DOHH2 (cell line): ENCODE results near the gene LANCL2.

Experiments
- EZH2phosphoT487 ChIP-seq: fragments of 200-600 bp; sonication (generic); IDR thresholded peaks from 2 replicates; pipeline ENCODE4 v1.6.1; 2017; ENCODE audit warnings: borderline replicate concordance, mild to moderate bottlenecking, antibody characterized with exemption, low read length, moderate library complexity, mixed read lengths
- TF ChIP-seq, protein P1 (sequence below): fragments of 200-600 bp; sonication (generic); IDR thresholded peaks from one replicate; pipeline ENCODE4 v1.5.1; 2014; ENCODE audit warnings: antibody characterized with exemption, mild to moderate bottlenecking, low read depth, low read length; ENCODE audit not compliant: poor library complexity, severe bottlenecking

DNA sequence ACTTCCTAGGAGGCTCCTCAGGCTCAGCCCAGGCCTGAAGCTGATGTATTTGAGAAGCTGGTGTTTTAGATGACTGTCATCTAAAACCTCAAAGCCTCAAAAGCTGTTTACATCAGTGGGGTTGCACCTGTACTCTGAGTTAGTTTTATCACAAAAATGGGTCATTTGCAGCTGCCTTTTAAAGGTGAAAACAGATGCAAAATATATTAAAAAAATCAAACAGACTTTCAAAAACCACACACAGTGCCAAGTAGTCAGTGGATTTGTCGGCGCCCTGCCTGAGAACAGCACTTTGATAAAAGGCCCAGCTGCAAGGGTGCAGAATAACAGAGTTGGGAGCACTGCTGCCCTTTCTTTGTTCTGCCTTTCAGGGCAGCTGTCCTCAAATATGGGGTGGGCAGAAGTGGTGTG, 104.1 kb downstream of the LANCL2 start:
- TF ChIP-seq, protein P1, sequence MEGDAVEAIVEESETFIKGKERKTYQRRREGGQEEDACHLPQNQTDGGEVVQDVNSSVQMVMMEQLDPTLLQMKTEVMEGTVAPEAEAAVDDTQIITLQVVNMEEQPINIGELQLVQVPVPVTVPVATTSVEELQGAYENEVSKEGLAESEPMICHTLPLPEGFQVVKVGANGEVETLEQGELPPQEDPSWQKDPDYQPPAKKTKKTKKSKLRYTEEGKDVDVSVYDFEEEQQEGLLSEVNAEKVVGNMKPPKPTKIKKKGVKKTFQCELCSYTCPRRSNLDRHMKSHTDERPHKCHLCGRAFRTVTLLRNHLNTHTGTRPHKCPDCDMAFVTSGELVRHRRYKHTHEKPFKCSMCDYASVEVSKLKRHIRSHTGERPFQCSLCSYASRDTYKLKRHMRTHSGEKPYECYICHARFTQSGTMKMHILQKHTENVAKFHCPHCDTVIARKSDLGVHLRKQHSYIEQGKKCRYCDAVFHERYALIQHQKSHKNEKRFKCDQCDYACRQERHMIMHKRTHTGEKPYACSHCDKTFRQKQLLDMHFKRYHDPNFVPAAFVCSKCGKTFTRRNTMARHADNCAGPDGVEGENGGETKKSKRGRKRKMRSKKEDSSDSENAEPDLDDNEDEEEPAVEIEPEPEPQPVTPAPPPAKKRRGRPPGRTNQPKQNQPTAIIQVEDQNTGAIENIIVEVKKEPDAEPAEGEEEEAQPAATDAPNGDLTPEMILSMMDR, result no peak
- TF ChIP-seq EZH2phosphoT487, result no peak
